Neutrophil (primary cell): ENCODE results near the gene C16orf46.

ENCODE experiments used
- H3K27ac ChIP-seq: fragments of 200-600 bp; sonication (generic); 2 replicates; pipeline ENCODE4 v1.5.1; 2016; ENCODE audit warnings: mild to moderate bottlenecking, moderate library complexity
- H3K27me3 ChIP-seq: fragments of 200-600 bp; sonication (generic); 2 replicates; pipeline ENCODE4 v1.6.0; 2016; ENCODE audit warnings: mild to moderate bottlenecking
- H3K36me3 ChIP-seq: fragments of 200-600 bp; sonication (generic); 2 replicates; pipeline ENCODE4 v1.5.1; 2017
- H3K4me1 ChIP-seq, 2 experiments: fragments of 200-600 bp in 1 of 2; sonication (generic) in 1 of 2; 1 replicate in 1 of 2; 2 replicates in 1 of 2; pipeline versions ENCODE4 v1.5.1 to v1.6.1; 2013 to 2016; ENCODE audit warnings: low read depth in 1 of 2, low read length in 1 of 2, mild to moderate bottlenecking in 1 of 2, moderate library complexity in 1 of 2; ENCODE audit not compliant: control insufficient read depth in 1 of 2, insufficient read depth in 1 of 2
- H3K4me3 ChIP-seq, 2 experiments: fragments of 200-600 bp in 1 of 2; sonication (generic) in 1 of 2; 1 replicate in 1 of 2; 2 replicates in 1 of 2; pipeline ENCODE4 v1.5.1; 2013 to 2016; ENCODE audit warnings: low read depth in 1 of 2, low read length in 1 of 2, mild to moderate bottlenecking in 1 of 2, moderate library complexity in 1 of 2
- H3K9me3 ChIP-seq: fragments of 200-600 bp; sonication (generic); 2 replicates; pipeline ENCODE4 v1.5.1; 2016
- TF ChIP-seq, protein P1 (sequence below): fragments of 200-600 bp; sonication (generic); IDR thresholded peaks from 2 replicates; pipeline ENCODE4 v1.5.1; 2016; ENCODE audit warnings: antibody characterized with exemption

C16orf46 gene

DNA sequence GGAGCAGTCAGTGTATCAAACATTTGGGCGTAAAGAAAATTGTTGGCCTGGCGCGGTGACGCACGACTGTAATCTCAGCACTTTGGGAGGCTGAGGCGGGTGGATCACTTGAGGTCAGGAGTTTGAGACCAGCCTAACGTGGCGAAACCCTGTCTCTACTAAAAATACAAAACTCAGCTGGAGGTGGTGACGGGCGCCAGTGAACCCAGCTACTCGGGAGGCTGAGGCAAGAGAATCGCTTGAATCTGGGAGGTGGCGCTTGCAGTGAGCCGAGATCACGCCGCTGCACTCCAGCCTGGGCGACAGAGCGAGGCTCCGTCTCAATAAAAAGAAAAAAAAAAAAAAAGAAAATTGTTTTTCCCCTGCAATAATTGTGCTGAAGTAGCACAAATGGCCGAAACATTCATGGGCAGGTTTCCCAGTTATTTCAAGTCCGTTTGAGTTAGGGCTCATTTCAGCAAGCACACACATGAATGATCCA lies 17.8 kb upstream of the C16orf46 start:
- TF ChIP-seq, protein P1, sequence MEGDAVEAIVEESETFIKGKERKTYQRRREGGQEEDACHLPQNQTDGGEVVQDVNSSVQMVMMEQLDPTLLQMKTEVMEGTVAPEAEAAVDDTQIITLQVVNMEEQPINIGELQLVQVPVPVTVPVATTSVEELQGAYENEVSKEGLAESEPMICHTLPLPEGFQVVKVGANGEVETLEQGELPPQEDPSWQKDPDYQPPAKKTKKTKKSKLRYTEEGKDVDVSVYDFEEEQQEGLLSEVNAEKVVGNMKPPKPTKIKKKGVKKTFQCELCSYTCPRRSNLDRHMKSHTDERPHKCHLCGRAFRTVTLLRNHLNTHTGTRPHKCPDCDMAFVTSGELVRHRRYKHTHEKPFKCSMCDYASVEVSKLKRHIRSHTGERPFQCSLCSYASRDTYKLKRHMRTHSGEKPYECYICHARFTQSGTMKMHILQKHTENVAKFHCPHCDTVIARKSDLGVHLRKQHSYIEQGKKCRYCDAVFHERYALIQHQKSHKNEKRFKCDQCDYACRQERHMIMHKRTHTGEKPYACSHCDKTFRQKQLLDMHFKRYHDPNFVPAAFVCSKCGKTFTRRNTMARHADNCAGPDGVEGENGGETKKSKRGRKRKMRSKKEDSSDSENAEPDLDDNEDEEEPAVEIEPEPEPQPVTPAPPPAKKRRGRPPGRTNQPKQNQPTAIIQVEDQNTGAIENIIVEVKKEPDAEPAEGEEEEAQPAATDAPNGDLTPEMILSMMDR, result no peak
- H3K27me3 ChIP-seq, result peaks cover 16% of the 10 kb centered on the region
- no peak overlapping the region for H3K4me3 ChIP-seq
- no peaks in the 10 kb centered on the region for H3K9me3 ChIP-seq
- no peak overlapping the region for H3K27ac ChIP-seq
- H3K36me3 ChIP-seq, result no peaks in the 10 kb centered on the region
- H3K4me1 ChIP-seq, result peaks cover 9 to 11% of the 10 kb centered on the region in 2 experiments

DNA sequence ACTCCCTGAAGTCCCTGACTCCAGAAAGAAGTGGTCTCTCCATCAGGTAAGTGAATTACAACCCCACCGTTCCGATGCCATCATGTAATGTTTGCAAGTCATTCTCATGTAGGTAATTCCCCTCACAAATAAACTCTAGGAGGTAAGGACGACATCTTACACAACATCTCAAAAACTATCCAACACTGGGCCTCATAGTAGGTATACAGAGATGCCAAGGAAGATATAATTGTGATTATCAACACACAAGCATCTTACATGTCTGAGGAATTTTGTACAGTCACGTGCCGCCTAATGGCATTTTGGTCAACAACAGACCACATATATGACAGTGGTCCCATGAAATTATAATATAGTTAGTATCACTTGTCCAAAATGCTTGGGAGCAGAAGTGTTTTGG lies 11.8 kb upstream of the C16orf46 start:
- Histone ChIP-seq H3K4me1 (no peaks in the 10 kb centered on the region), H3K27me3 (no peaks in the 10 kb centered on the region), H3K36me3 (no peaks in the 10 kb centered on the region), H3K9me3 (no peaks in the 10 kb centered on the region), H3K4me3 (no peak overlapping the region), H3K27ac (no peak overlapping the region)
- TF ChIP-seq, protein P1, result no peak

DNA sequence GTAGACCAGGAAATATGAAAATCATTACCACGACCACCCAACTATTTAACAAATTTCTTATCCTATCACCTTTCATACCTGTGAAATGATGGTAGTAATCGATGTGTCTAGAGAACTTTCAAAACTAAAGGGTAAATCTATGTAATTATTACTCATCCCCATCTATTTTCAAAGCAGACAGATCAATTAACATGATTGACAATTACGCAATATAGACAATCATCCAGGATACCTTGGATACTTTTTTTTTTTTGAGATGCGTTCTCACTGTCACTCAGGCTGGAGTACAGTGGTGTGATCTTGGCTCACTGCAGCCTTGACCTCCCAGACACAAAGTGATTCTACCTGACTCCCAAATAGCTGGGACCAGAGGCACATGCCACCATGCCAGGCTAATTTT lies 4.0 kb upstream of the C16orf46 start:
- Histone ChIP-seq H3K36me3 (no peaks in the 10 kb centered on the region), H3K4me3 (no peak overlapping the region), H3K27ac (no peak overlapping the region), H3K9me3 (no peaks in the 10 kb centered on the region), H3K27me3 (no peaks in the 10 kb centered on the region), H3K4me1 (peaks cover 11 to 18% of the 10 kb centered on the region in 2 experiments)
- TF ChIP-seq, protein P1, result no peak

DNA sequence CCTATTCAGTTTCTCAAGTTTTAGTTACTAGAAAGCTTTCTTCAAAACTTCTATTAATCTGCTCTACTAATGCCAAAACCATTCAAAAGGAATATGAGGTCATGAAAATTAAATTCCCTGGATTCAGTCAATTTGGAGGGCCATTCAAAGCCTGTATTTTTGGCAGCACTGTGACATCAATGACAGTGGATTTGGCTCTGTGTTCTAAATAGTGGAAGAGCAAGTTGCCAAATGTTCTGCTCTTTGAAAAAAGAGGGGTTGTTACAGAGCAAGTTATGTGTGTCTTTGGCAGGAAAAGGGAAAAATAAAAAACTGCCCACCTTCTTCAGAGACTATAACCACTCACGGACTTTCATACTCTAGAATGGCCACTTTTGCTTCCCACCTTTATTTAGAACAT lies 3.2 kb upstream of the C16orf46 start:
- Histone ChIP-seq H3K36me3 (no peaks in the 10 kb centered on the region), H3K9me3 (no peaks in the 10 kb centered on the region), H3K4me3 (no peak overlapping the region), H3K4me1 (peaks cover 11 to 19% of the 10 kb centered on the region in 2 experiments), H3K27me3 (no peaks in the 10 kb centered on the region), H3K27ac (no peak overlapping the region)
- TF ChIP-seq, protein P1, result no peak

DNA sequence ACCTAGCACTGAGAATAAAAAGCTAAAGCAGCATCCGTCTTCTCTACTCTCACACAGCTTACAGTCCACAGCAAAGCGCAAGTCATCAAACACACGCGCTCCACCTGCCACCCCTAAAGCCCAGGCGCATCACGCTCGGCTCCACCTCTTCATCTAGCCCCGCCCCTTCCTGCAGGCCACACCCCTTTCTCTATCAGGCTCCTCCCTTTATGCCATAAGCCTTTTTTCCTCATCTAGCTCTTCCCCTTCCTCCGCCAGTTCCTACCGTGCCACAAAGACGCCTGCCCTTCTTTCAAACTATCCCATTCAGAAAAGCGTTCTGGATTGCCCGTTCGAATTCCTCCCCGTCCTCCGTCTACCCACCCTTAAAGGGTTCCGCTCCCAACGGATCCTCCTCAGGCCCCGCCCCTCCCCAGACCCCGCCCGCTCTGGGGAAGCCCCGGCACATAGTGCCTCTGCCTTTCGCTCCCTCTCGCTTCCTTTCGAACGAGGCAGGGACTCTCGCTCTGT lies 417 bp downstream of the C16orf46 start:
- TF ChIP-seq, protein P1, result no peak
- Histone ChIP-seq H3K36me3 (no peaks in the 10 kb centered on the region), H3K4me1 (peaks cover 11 to 19% of the 10 kb centered on the region in 2 experiments), H3K27ac (peak overlapping the region; percentile 91), H3K27me3 (no peaks in the 10 kb centered on the region), H3K9me3 (no peaks in the 10 kb centered on the region), H3K4me3 (peak overlapping the region; percentile 82 to 99)
